Ectodermal cell (in vitro differentiated cells): ENCODE measurements around the gene IAPP. TPM values are rescaled to one million over a fixed set of nuclear protein-coding genes. Genes with fewer than 3 reads are reported as not detected.

Source experiments
- H3K27ac ChIP-seq: 2 replicates; pipeline ENCODE4 v1.7.0; 2013; ENCODE audit warnings: mild to moderate bottlenecking, low read depth, low read length; ENCODE audit not compliant: insufficient read depth, poor library complexity, severe bottlenecking
- H3K27me3 ChIP-seq: 2 replicates; pipeline ENCODE4 v1.7.0; 2013; ENCODE audit warnings: mild to moderate bottlenecking, low read length; ENCODE audit not compliant: insufficient read depth, control insufficient read depth, poor library complexity, severe bottlenecking
- H3K36me3 ChIP-seq: one replicate; pipeline ENCODE4 v1.7.0; 2013; ENCODE audit warnings: low read length; ENCODE audit not compliant: control insufficient read depth, insufficient read depth
- H3K4me1 ChIP-seq: one replicate; pipeline ENCODE4 v1.7.0; 2013; ENCODE audit warnings: low read length; ENCODE audit not compliant: control insufficient read depth, insufficient read depth
- H3K4me3 ChIP-seq: 2 replicates; pipeline ENCODE4 v1.7.0; 2013; ENCODE audit warnings: low read depth, low read length, control low read depth; ENCODE audit not compliant: insufficient read depth
- H3K9me3 ChIP-seq: 2 replicates; pipeline ENCODE4 v1.7.0; 2013; ENCODE audit warnings: mild to moderate bottlenecking, low read length, moderate library complexity; ENCODE audit not compliant: control insufficient read depth
- WGBS, 2 experiments: methylation state at CpG; one replicate each; pipeline ENCODE4 v1.1.7; 2013; ENCODE audit warnings: missing lambda C conversion rate in 2 of 2; 5-methylcytosine and 5-hydroxymethylcytosine counted together
- polyA plus RNA-seq, 4 experiments: library from polyadenylated mRNA; stranded (reverse); fragments of 50-300 nt; gene quantifications; one replicate each; pipeline ENCODE4 v1.2.3, GENCODE V29; 2013

The IAPP gene
- polyA plus RNA-seq (2013, experiment 1 of 4), result not detected
- not detected for polyA plus RNA-seq (2013, experiment 2 of 4)
- polyA plus RNA-seq (2013, experiment 3 of 4), result not detected
- not detected for polyA plus RNA-seq (2013, experiment 4 of 4)

GRCh38 chr12:21372602-21373001, at the start of gene IAPP:
IAPP (plus strand) TSS chr12:21372902; CDS start chr12:21373352, 450 bp downstream.
- Histone ChIP-seq H3K4me3 (no peak within 1 kb of the TSS), H3K27ac (no peak within 1 kb of the TSS), H3K27me3 (no peaks in the 10 kb centered on the region), H3K4me1 (no peaks in the 10 kb centered on the region), H3K9me3 (no peaks in the 10 kb centered on the region), H3K36me3 (no peaks in the 10 kb centered on the region)
- 94 to 100% methylated on average over 2 of the region's 2 CpGs for WGBS, 2 experiments

GRCh38 chr12:21323736-21324135, 49.0 kb upstream of the IAPP start:
- WGBS, 2 experiments, result 50 to 67% methylated on average over 1 to 2 of the region's 2 CpGs
- H3K27ac ChIP-seq, result no peak overlapping the region
- peaks cover 3% of the 10 kb centered on the region for H3K4me1 ChIP-seq
- H3K9me3 ChIP-seq, result no peaks in the 10 kb centered on the region
- H3K27me3 ChIP-seq, result no peaks in the 10 kb centered on the region
- H3K36me3 ChIP-seq, result no peaks in the 10 kb centered on the region
- H3K4me3 ChIP-seq, result no peak overlapping the region

GRCh38 chr12:21324551-21324950, 48.2 kb upstream of the IAPP start:
- Histone ChIP-seq H3K9me3 (no peaks in the 10 kb centered on the region), H3K27me3 (no peaks in the 10 kb centered on the region), H3K36me3 (no peaks in the 10 kb centered on the region), H3K27ac (no peak overlapping the region), H3K4me3 (no peak overlapping the region), H3K4me1 (peaks cover 3% of the 10 kb centered on the region)
- 33% methylated on average over 1 of the region's 1 CpG; no CpG with 5 or more reads in 1 of the 2 experiments for WGBS, 2 experiments

GRCh38 chr12:21328578-21328977, 44.1 kb upstream of the IAPP start:
- no peak overlapping the region for H3K27ac ChIP-seq
- no peaks in the 10 kb centered on the region for H3K36me3 ChIP-seq
- H3K4me1 ChIP-seq, result peaks cover 3% of the 10 kb centered on the region
- peaks cover 3% of the 10 kb centered on the region for H3K9me3 ChIP-seq
- no peak overlapping the region for H3K4me3 ChIP-seq
- H3K27me3 ChIP-seq, result no peaks in the 10 kb centered on the region

GRCh38 chr12:21330682-21331253, 41.9 kb upstream of the IAPP start:
- Histone ChIP-seq H3K4me3 (no peak overlapping the region), H3K9me3 (peaks cover 3% of the 10 kb centered on the region), H3K4me1 (no peaks in the 10 kb centered on the region), H3K36me3 (no peaks in the 10 kb centered on the region), H3K27me3 (no peaks in the 10 kb centered on the region), H3K27ac (no peak overlapping the region)
- 92 to 100% methylated on average over 1 of the region's 1 CpG for WGBS, 2 experiments

GRCh38 chr12:21334771-21335325, 37.9 kb upstream of the IAPP start, which contains the start of gene SLCO1A2:
SLCO1A2 (minus strand) TSS chr12:21334917; CDS start chr12:21334647, 270 bp downstream.
- 63 to 97% methylated on average over 1 to 3 of the region's 3 CpGs for WGBS, 2 experiments
- Histone ChIP-seq H3K9me3 (peaks cover 1% of the 10 kb centered on the region), H3K4me3 (no peak within 1 kb of the TSS), H3K27ac (no peak within 1 kb of the TSS), H3K27me3 (no peaks in the 10 kb centered on the region), H3K36me3 (no peaks in the 10 kb centered on the region), H3K4me1 (no peaks in the 10 kb centered on the region)

GRCh38 chr12:21336656-21337055, 36.0 kb upstream of the IAPP start:
- H3K27me3 ChIP-seq, result no peaks in the 10 kb centered on the region
- no peak overlapping the region for H3K4me3 ChIP-seq
- 94 to 98% methylated on average over 4 to 5 of the region's 5 CpGs for WGBS, 2 experiments
- H3K27ac ChIP-seq, result no peak overlapping the region
- no peaks in the 10 kb centered on the region for H3K4me1 ChIP-seq
- H3K9me3 ChIP-seq, result no peaks in the 10 kb centered on the region
- H3K36me3 ChIP-seq, result no peaks in the 10 kb centered on the region

- H3K4me3 ChIP-seq, result no peak overlapping the region
Measured at GRCh38 chr12:21337453-21337852, 35.2 kb upstream of the IAPP start.

GRCh38 chr12:21337959-21338744, 34.5 kb upstream of the IAPP start:
- Histone ChIP-seq H3K4me1 (no peaks in the 10 kb centered on the region), H3K36me3 (no peaks in the 10 kb centered on the region), H3K9me3 (no peaks in the 10 kb centered on the region), H3K27ac (no peak overlapping the region), H3K4me3 (no peak overlapping the region), H3K27me3 (no peaks in the 10 kb centered on the region)
- 94 to 95% methylated on average over 6 of the region's 6 CpGs for WGBS, 2 experiments

More at GRCh38 chr12:21337453-21337852, 35.2 kb upstream of the IAPP start:
- no peaks in the 10 kb centered on the region for H3K27me3 ChIP-seq
- H3K9me3 ChIP-seq, result no peaks in the 10 kb centered on the region
- H3K36me3 ChIP-seq, result no peaks in the 10 kb centered on the region
- no peak overlapping the region for H3K27ac ChIP-seq
- H3K4me1 ChIP-seq, result no peaks in the 10 kb centered on the region

GRCh38 chr12:21339921-21340320, 32.8 kb upstream of the IAPP start:
- H3K9me3 ChIP-seq, result no peaks in the 10 kb centered on the region
- no peaks in the 10 kb centered on the region for H3K36me3 ChIP-seq
- no peaks in the 10 kb centered on the region for H3K4me1 ChIP-seq
- no peaks in the 10 kb centered on the region for H3K27me3 ChIP-seq
- no peak overlapping the region for H3K4me3 ChIP-seq
- 100% methylated on average over 1 of the region's 1 CpG for WGBS, 2 experiments
- H3K27ac ChIP-seq, result no peak overlapping the region
